Skeletal muscle cell (primary cell): ENCODE results near the gene ALPK3.
"Not testable (repeated sequence)": the region's sequence is repeated elsewhere in the genome, so short reads cannot be mapped to it uniquely, and the experiment has no call there.

Experiments
- DNase-seq: peaks from one replicate; pipeline ENCODE4 v3.0.0-alpha.2; 2010; ENCODE audit warnings: low read depth
- H3K4me3 ChIP-seq: 2 replicates; pipeline ENCODE4 v1.5.1; 2011; ENCODE audit warnings: low read depth, mild to moderate bottlenecking, control low read depth, low read length, moderate library complexity

ALPK3 gene

GRCh38 chr15:84863565-84864443 lies 46.6 kb downstream of the ALPK3 start:
- DNase-seq, result no peak
- no peak overlapping the region for H3K4me3 ChIP-seq

- DNase-seq, result no peak
- H3K4me3 ChIP-seq, result no peak overlapping the region
Observed at GRCh38 chr15:84864444-84864795, 47.3 kb downstream of the ALPK3 start.

GRCh38 chr15:84865074-84865569 lies 48.0 kb downstream of the ALPK3 start:
- no peak for DNase-seq
- H3K4me3 ChIP-seq, result no peak overlapping the region

- no peak overlapping the region for H3K4me3 ChIP-seq
- DNase-seq, result no peak
Observed at GRCh38 chr15:84868037-84868880, 51.1 kb downstream of the ALPK3 start.

GRCh38 chr15:84869510-84869909 lies 52.4 kb downstream of the ALPK3 start:
- DNase-seq, result no peak
- H3K4me3 ChIP-seq, result no peak overlapping the region

GRCh38 chr15:84871428-84871985 lies 54.4 kb downstream of the ALPK3 start:
- no peak for DNase-seq
- H3K4me3 ChIP-seq, result no peak overlapping the region

GRCh38 chr15:84872009-84872910 lies 55.1 kb downstream of the ALPK3 start:
- DNase-seq, result no peak
- H3K4me3 ChIP-seq, result no peak overlapping the region

- no peak overlapping the region for H3K4me3 ChIP-seq
- no peak for DNase-seq
Observed at GRCh38 chr15:84873997-84874396, 56.8 kb downstream of the ALPK3 start.

- no peak overlapping the region for H3K4me3 ChIP-seq
Observed at GRCh38 chr15:84874981-84875699, 58.0 kb downstream of the ALPK3 start.

GRCh38 chr15:84876269-84876668 lies 59.1 kb downstream of the ALPK3 start:
- no peak overlapping the region for H3K4me3 ChIP-seq
- DNase-seq, result no peak

More at GRCh38 chr15:84874981-84875699, 58.0 kb downstream of the ALPK3 start:
- no peak for DNase-seq

- H3K4me3 ChIP-seq, DNase-seq: not testable (repeated sequence)
Observed at GRCh38 chr15:84877701-84878100, 60.5 kb downstream of the ALPK3 start.

GRCh38 chr15:84878504-84878903 lies 61.3 kb downstream of the ALPK3 start:
- no peak overlapping the region for H3K4me3 ChIP-seq
- no peak for DNase-seq

- no peak for DNase-seq
- no peak overlapping the region for H3K4me3 ChIP-seq
Observed at GRCh38 chr15:84879088-84879780, 62.1 kb downstream of the ALPK3 start.

- DNase-seq, result no peak
- no peak overlapping the region for H3K4me3 ChIP-seq
Observed at GRCh38 chr15:84880007-84880406, 62.9 kb downstream of the ALPK3 start.

GRCh38 chr15:84880822-84881519 lies 63.8 kb downstream of the ALPK3 start:
- no peak for DNase-seq
- H3K4me3 ChIP-seq, result no peak overlapping the region

- no peak for DNase-seq
- no peak overlapping the region for H3K4me3 ChIP-seq
Observed at GRCh38 chr15:84881520-84881830, 64.3 kb downstream of the ALPK3 start.

GRCh38 chr15:84883466-84883865 lies 66.3 kb downstream of the ALPK3 start:
- no peak for DNase-seq
- no peak overlapping the region for H3K4me3 ChIP-seq
